ENCODE data around the gene CNIH3. TPM values are rescaled to one million over a fixed set of nuclear protein-coding genes. Genes with fewer than 3 reads are reported as not detected.

Gene CNIH3
- total RNA-seq, 2 donors from 2014 or later, result 1.4 to 2.8 TPM

- H3K27ac Mint-ChIP-seq, result no peak overlapping the region
- H3K9me3 ChIP-seq (ENCODE audit: control insufficient read depth, low read length, poor library complexity, severe bottlenecking), result no peaks in the 10 kb centered on the region
- H3K4me3 Mint-ChIP-seq, result no peak overlapping the region
- peaks cover 3% of the 10 kb centered on the region for H3K4me1 Mint-ChIP-seq
- no peak for ATAC-seq
- peaks cover 33% of the 10 kb centered on the region for H3K27me3 Mint-ChIP-seq
- DNase-seq, result no peak
- H3K36me3 Mint-ChIP-seq (ENCODE audit: low read depth), result no peaks in the 10 kb centered on the region
Observed at GRCh38 chr1:224739997-224740684, 124.0 kb downstream of the CNIH3 start.

GRCh38 chr1:224740685-224741052, 124.6 kb downstream of the CNIH3 start:
- Mint-ChIP-seq H3K27ac (no peak overlapping the region), H3K27me3 (peaks cover 38% of the 10 kb centered on the region), H3K4me1 (peaks cover 4% of the 10 kb centered on the region), H3K36me3 (ENCODE audit: low read depth) (no peaks in the 10 kb centered on the region), H3K4me3 (no peak overlapping the region)
- H3K9me3 ChIP-seq (ENCODE audit: control insufficient read depth, low read length, poor library complexity, severe bottlenecking), result no peaks in the 10 kb centered on the region
- no peak for DNase-seq
- ATAC-seq, result no peak

- H3K4me3 Mint-ChIP-seq, result no peak overlapping the region
- no peak for ATAC-seq
- no peak for DNase-seq
- no peaks in the 10 kb centered on the region for H3K9me3 ChIP-seq (ENCODE audit: control insufficient read depth, low read length, poor library complexity, severe bottlenecking)
- H3K27me3 Mint-ChIP-seq, result peaks cover 54% of the 10 kb centered on the region
- H3K36me3 Mint-ChIP-seq (ENCODE audit: low read depth), result no peaks in the 10 kb centered on the region
- H3K27ac Mint-ChIP-seq, result no peak overlapping the region
- peaks cover 13% of the 10 kb centered on the region for H3K4me1 Mint-ChIP-seq
Observed at GRCh38 chr1:224742349-224742748, 126.2 kb downstream of the CNIH3 start.

DNA sequence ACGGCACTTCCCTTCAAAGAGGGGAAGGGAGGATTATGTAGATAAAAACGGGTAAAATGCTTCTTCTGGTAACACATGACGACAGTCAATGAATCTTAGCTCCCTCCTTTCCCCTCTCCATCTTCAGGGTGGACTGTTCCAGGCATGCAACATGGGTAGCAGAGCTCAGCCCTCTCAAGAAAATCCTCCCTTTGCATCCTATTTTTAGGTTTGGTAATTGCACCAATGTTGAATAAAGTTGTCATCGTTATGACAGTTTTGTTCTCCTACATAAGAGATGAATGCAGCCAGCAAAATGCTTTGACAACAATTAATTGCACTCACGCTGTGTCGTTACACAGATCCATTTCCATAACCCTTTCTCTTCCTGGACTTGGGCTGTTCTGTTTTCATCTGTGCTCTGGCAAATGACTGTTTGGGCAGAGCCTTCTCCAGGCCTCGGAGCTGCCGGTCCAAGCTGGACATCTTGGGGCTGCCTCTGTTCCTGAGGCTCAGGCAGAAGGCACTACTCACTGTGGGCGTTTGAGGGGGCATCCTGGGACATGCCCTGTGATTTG, 127.6 kb downstream of the CNIH3 start:
- Mint-ChIP-seq H3K4me3 (no peak overlapping the region), H3K27ac (peak overlapping the region; percentile 39), H3K27me3 (peaks cover 50% of the 10 kb centered on the region), H3K4me1 (peaks cover 13% of the 10 kb centered on the region), H3K36me3 (ENCODE audit: low read depth) (no peaks in the 10 kb centered on the region)
- no peak for ATAC-seq
- DNase-seq, result no peak
- H3K9me3 ChIP-seq (ENCODE audit: control insufficient read depth, low read length, poor library complexity, severe bottlenecking), result no peaks in the 10 kb centered on the region

DNA sequence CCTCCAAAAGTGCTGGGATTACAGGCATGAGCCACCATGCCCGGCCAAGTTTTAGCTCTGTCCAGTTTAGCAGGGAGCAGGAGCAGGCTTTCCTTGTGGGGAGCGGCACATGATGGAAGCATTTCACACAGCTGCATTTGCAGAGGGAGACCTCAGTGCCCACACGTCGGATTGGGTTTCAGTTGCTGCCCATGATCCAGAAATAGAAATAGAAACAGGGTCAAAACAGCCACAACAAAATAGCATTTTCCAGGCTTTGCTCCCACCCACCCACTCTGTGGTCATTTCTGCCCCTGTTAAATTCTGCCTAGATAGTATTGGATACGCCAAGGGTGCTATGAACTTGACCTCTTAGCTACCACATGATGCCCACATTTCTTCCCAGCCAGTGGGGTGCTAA, 128.4 kb downstream of the CNIH3 start:
- DNase-seq (no peak), ATAC-seq (no peak)
- Mint-ChIP-seq H3K27me3 (peaks cover 50% of the 10 kb centered on the region), H3K36me3 (ENCODE audit: low read depth) (no peaks in the 10 kb centered on the region), H3K4me1 (peaks cover 13% of the 10 kb centered on the region), H3K4me3 (no peak overlapping the region), H3K27ac (no peak overlapping the region)
- no peaks in the 10 kb centered on the region for H3K9me3 ChIP-seq (ENCODE audit: control insufficient read depth, low read length, poor library complexity, severe bottlenecking)

GRCh38 chr1:224745394-224745793, 129.3 kb downstream of the CNIH3 start:
- Mint-ChIP-seq H3K27ac (no peak overlapping the region), H3K4me1 (peaks cover 11% of the 10 kb centered on the region), H3K36me3 (ENCODE audit: low read depth) (no peaks in the 10 kb centered on the region), H3K27me3 (peaks cover 53% of the 10 kb centered on the region), H3K4me3 (no peak overlapping the region)
- DNase-seq (no peak), ATAC-seq (no peak)
- H3K9me3 ChIP-seq (ENCODE audit: control insufficient read depth, low read length, poor library complexity, severe bottlenecking), result no peaks in the 10 kb centered on the region

- H3K4me1 Mint-ChIP-seq, result peaks cover 11% of the 10 kb centered on the region
- no peaks in the 10 kb centered on the region for H3K9me3 ChIP-seq (ENCODE audit: control insufficient read depth, low read length, poor library complexity, severe bottlenecking)
- DNase-seq (no peak), ATAC-seq (no peak)
- H3K27me3 Mint-ChIP-seq, result peaks cover 56% of the 10 kb centered on the region
- no peak overlapping the region for H3K4me3 Mint-ChIP-seq
- no peaks in the 10 kb centered on the region for H3K36me3 Mint-ChIP-seq (ENCODE audit: low read depth)
- no peak overlapping the region for H3K27ac Mint-ChIP-seq
Observed at GRCh38 chr1:224745924-224746323, 129.8 kb downstream of the CNIH3 start.

- peaks cover 17% of the 10 kb centered on the region for H3K4me1 Mint-ChIP-seq
- no peak for DNase-seq
- no peak overlapping the region for H3K4me3 Mint-ChIP-seq
- no peaks in the 10 kb centered on the region for H3K36me3 Mint-ChIP-seq (ENCODE audit: low read depth)
- H3K27ac Mint-ChIP-seq, result no peak overlapping the region
- ATAC-seq, result no peak
- H3K9me3 ChIP-seq (ENCODE audit: control insufficient read depth, low read length, poor library complexity, severe bottlenecking), result no peaks in the 10 kb centered on the region
- H3K27me3 Mint-ChIP-seq, result peaks cover 57% of the 10 kb centered on the region
Observed at GRCh38 chr1:224747578-224747977, 131.5 kb downstream of the CNIH3 start.

- peaks cover 61% of the 10 kb centered on the region for H3K27me3 Mint-ChIP-seq
- no peaks in the 10 kb centered on the region for H3K9me3 ChIP-seq (ENCODE audit: control insufficient read depth, low read length, poor library complexity, severe bottlenecking)
- no peaks in the 10 kb centered on the region for H3K36me3 Mint-ChIP-seq (ENCODE audit: low read depth)
- no peak overlapping the region for H3K4me3 Mint-ChIP-seq
- DNase-seq (no peak), ATAC-seq (no peak)
- H3K4me1 Mint-ChIP-seq, result peaks cover 15% of the 10 kb centered on the region
- no peak overlapping the region for H3K27ac Mint-ChIP-seq
Observed at GRCh38 chr1:224749916-224750315, 133.8 kb downstream of the CNIH3 start.

DNA sequence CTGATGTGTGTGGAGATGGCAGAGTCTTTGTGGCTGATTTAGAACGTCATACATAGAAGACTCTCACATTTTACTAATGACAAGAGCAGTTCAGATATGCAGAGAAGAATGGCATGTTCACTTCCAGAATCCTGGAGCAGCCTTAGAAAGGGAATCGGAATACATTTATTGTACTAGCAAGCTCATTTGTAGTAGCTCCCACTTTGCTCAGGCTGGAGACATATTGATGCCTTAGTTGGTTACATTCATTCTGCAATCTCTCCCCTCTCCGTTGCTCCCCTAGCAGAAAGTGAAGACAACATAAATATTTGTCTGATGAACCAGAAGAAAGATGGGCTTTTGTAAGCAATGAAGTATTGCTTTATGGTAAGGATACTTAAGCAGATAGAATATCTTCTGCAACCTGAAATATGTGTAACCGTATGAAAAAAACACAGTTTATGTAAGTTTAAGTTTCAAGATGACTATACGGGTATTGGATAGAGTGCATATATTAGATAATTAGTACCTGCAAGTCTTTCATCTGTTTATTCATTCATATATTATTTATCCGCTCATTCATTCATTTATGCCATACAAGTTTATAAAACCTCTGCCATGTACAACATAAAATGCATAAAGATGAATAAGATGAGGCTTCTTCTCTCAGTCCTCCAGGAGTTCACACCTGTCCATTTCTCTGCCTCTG, 135.7 kb downstream of the CNIH3 start:
- no peaks in the 10 kb centered on the region for H3K9me3 ChIP-seq (ENCODE audit: control insufficient read depth, low read length, poor library complexity, severe bottlenecking)
- H3K4me3 Mint-ChIP-seq, result peak overlapping the region; percentile 49
- H3K36me3 Mint-ChIP-seq (ENCODE audit: low read depth), result no peaks in the 10 kb centered on the region
- peaks cover 6% of the 10 kb centered on the region for H3K4me1 Mint-ChIP-seq
- peaks cover 57% of the 10 kb centered on the region for H3K27me3 Mint-ChIP-seq
- DNase-seq (no peak), ATAC-seq (no peak)
- no peak overlapping the region for H3K27ac Mint-ChIP-seq

- Mint-ChIP-seq H3K4me1 (peaks cover 6% of the 10 kb centered on the region), H3K27ac (no peak overlapping the region), H3K27me3 (peaks cover 53% of the 10 kb centered on the region), H3K36me3 (ENCODE audit: low read depth) (no peaks in the 10 kb centered on the region), H3K4me3 (no peak overlapping the region)
- ATAC-seq (no peak), DNase-seq (no peak)
- H3K9me3 ChIP-seq (ENCODE audit: control insufficient read depth, low read length, poor library complexity, severe bottlenecking), result no peaks in the 10 kb centered on the region
Observed at GRCh38 chr1:224753491-224753890, 137.4 kb downstream of the CNIH3 start.

- Mint-ChIP-seq H3K27ac (no peak overlapping the region), H3K4me1 (peaks cover 6% of the 10 kb centered on the region), H3K4me3 (no peak overlapping the region), H3K27me3 (peaks cover 47% of the 10 kb centered on the region), H3K36me3 (ENCODE audit: low read depth) (no peaks in the 10 kb centered on the region)
- DNase-seq (no peak), ATAC-seq (no peak)
- no peaks in the 10 kb centered on the region for H3K9me3 ChIP-seq (ENCODE audit: control insufficient read depth, low read length, poor library complexity, severe bottlenecking)
Observed at GRCh38 chr1:224755586-224755985, 139.5 kb downstream of the CNIH3 start.

- ATAC-seq, result no peak
- Mint-ChIP-seq H3K4me1 (no peaks in the 10 kb centered on the region), H3K36me3 (ENCODE audit: low read depth) (no peaks in the 10 kb centered on the region), H3K27me3 (peaks cover 35% of the 10 kb centered on the region), H3K27ac (no peak overlapping the region), H3K4me3 (no peak overlapping the region)
- DNase-seq, result no peak
- no peaks in the 10 kb centered on the region for H3K9me3 ChIP-seq (ENCODE audit: control insufficient read depth, low read length, poor library complexity, severe bottlenecking)
Observed at GRCh38 chr1:224757508-224757907, 141.4 kb downstream of the CNIH3 start.

DNA sequence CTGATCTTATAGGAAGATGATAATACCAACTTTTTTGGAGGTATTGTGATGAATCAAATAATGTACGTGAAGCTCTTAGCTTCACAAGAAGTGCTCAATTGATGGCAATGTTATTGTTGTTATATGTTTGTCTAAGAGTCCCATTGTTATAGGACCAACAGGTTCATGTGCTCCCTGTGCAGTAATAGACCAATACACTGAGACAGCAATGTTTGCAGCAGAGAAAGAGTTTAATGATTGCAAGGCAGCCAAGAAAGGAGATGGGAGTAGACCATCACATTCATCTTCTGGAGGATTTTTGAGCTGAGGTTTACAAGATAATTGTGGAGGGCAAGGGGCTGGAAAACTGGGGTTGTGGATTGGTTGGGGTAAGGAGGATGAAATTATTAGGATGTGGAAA, 143.0 kb downstream of the CNIH3 start:
- no peaks in the 10 kb centered on the region for H3K36me3 Mint-ChIP-seq (ENCODE audit: low read depth)
- no peaks in the 10 kb centered on the region for H3K4me1 Mint-ChIP-seq
- DNase-seq, result no peak
- H3K9me3 ChIP-seq (ENCODE audit: control insufficient read depth, low read length, poor library complexity, severe bottlenecking), result no peaks in the 10 kb centered on the region
- no peak for ATAC-seq
- no peak overlapping the region for H3K27ac Mint-ChIP-seq
- no peak overlapping the region for H3K4me3 Mint-ChIP-seq
- H3K27me3 Mint-ChIP-seq, result peaks cover 25% of the 10 kb centered on the region
